ENCODE results near the gene MCEMP1.

- TF ChIP-seq CTCF (IDR thresholded peaks at IDR 0.05; ENCODE audit: borderline replicate concordance, extremely low read depth, low read length, poor library complexity, severe bottlenecking), result no peak
- no peak for TF ChIP-seq EZH2 (IDR thresholded peaks at IDR 0.05; ENCODE audit: borderline replicate concordance, low read depth, low read length, severe bottlenecking)
Measured at GRCh38 chr19:7706955-7707456, 30.1 kb downstream of the MCEMP1 start.

Measured in DND-41 (cell line).